DOHH2 (cell line): ENCODE measurements around the gene SRSF1.
"Not testable (repeated sequence)": the region's sequence is repeated elsewhere in the genome, so short reads cannot be mapped to it uniquely, and the experiment has no call there.

ENCODE experiments used
- EZH2phosphoT487 ChIP-seq: fragments of 200-600 bp; sonication (generic); IDR thresholded peaks from 2 replicates; pipeline ENCODE4 v1.6.1; 2017; ENCODE audit warnings: borderline replicate concordance, mild to moderate bottlenecking, antibody characterized with exemption, low read length, moderate library complexity, mixed read lengths
- TF ChIP-seq, protein P1 (sequence below): fragments of 200-600 bp; sonication (generic); IDR thresholded peaks from one replicate; pipeline ENCODE4 v1.5.1; 2014; ENCODE audit warnings: antibody characterized with exemption, mild to moderate bottlenecking, low read depth, low read length; ENCODE audit not compliant: poor library complexity, severe bottlenecking

DNA sequence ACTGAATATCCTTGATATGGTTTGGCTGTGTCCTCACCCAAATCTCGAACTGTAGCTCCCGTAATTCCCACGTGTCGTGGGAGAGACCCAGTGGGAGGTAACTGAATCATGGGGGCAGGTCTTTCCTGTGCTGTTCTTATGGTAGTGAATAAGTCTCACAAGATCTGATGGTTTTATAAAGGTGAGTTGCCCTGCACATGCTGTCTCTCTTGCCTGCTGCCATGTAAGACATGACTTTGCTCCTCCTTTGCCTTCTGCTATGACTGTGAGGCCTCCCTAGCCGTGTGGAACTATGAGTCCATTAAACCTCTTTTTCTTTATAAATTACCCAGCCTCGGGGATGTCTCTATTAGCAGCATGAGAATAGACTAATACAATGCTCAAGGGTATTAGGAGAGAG, 37.2 kb upstream of the SRSF1 start:
- TF ChIP-seq, protein P1, sequence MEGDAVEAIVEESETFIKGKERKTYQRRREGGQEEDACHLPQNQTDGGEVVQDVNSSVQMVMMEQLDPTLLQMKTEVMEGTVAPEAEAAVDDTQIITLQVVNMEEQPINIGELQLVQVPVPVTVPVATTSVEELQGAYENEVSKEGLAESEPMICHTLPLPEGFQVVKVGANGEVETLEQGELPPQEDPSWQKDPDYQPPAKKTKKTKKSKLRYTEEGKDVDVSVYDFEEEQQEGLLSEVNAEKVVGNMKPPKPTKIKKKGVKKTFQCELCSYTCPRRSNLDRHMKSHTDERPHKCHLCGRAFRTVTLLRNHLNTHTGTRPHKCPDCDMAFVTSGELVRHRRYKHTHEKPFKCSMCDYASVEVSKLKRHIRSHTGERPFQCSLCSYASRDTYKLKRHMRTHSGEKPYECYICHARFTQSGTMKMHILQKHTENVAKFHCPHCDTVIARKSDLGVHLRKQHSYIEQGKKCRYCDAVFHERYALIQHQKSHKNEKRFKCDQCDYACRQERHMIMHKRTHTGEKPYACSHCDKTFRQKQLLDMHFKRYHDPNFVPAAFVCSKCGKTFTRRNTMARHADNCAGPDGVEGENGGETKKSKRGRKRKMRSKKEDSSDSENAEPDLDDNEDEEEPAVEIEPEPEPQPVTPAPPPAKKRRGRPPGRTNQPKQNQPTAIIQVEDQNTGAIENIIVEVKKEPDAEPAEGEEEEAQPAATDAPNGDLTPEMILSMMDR: not testable (repeated sequence)
- not testable (repeated sequence) for TF ChIP-seq EZH2phosphoT487
